Effector memory CD4-positive, alpha-beta T cell (primary cell): ENCODE data around the gene ZDHHC14.
"Not testable (repeated sequence)": the region's sequence is repeated elsewhere in the genome, so short reads cannot be mapped to it uniquely, and the experiment has no call there.

Experiments used
- DNase-seq, 3 donors: peaks; one replicate each; pipeline ENCODE4 v3.0.0-alpha.2; 2020
- H3K27ac ChIP-seq: 2 replicates; pipeline ENCODE4 v1.7.0; 2013; ENCODE audit warnings: mild to moderate bottlenecking, low read length, moderate library complexity; ENCODE audit not compliant: insufficient read depth, poor library complexity, severe bottlenecking
- H3K27me3 ChIP-seq: replicated peaks from 2 replicates; pipeline ENCODE4 v1.7.0; 2013; ENCODE audit warnings: mild to moderate bottlenecking, low read length; ENCODE audit not compliant: insufficient read depth, control insufficient read depth, poor library complexity, severe bottlenecking
- H3K36me3 ChIP-seq: 2 replicates; pipeline ENCODE4 v1.7.0; 2013; ENCODE audit warnings: mild to moderate bottlenecking, low read length, moderate library complexity; ENCODE audit not compliant: control insufficient read depth, insufficient read depth
- H3K4me1 ChIP-seq: 2 replicates; pipeline ENCODE4 v1.7.0; 2013; ENCODE audit warnings: low read length, mild to moderate bottlenecking; ENCODE audit not compliant: control insufficient read depth, insufficient read depth, poor library complexity, severe bottlenecking
- H3K4me3 ChIP-seq: 2 replicates; pipeline ENCODE4 v1.7.0; 2013; ENCODE audit warnings: low read length, low read depth, mild to moderate bottlenecking; ENCODE audit not compliant: insufficient read depth, poor library complexity, severe bottlenecking
- H3K9me3 ChIP-seq: 2 replicates; pipeline ENCODE4 v1.7.0; 2013; ENCODE audit warnings: mild to moderate bottlenecking, low read length, moderate library complexity; ENCODE audit not compliant: control insufficient read depth

ZDHHC14 gene

DNA sequence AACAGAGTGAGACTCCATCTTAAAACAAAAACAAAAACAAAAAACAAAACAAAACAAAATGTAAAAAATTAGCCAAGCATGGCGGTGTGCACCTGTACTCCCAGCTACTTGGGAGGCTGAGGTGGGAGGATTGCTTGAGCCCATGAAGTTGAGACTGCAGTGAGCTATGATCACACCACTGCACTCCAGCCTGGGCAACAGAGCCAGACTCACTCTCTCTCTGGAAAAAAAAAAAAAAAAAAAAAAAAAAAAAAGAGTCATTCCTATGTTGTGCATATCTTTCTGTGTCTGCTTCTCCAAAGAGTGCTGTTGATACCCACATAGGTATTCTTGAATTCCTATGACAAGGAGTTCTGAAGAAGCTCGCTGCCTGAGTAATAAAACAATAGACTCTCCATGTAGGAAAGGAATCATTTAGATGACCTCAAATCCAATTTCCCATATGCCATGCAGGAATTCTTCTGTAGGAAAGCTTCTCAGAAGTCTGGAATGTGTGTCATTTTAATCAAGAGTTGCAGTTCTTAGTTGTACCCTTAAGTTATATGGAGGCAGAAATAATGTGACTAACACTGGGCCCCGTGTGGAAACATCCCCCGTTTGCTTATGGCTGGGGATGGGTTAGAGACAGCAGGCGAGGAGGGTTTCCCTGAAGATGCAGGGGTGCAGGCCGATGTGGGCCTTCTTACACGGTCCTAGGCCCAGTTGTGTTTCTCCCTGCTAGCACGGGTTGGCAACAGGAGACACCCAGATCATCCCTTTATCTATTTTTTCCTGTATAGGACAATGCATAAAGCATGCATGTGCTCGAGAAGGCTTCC lies 79.4 kb downstream of the ZDHHC14 start:
- no peak overlapping the region for H3K4me3 ChIP-seq

GRCh38 chr6:157461000-157461915 lies 80.3 kb downstream of the ZDHHC14 start:
- no peak overlapping the region for H3K4me3 ChIP-seq
- DNase-seq, result no peak
- no peaks in the 10 kb centered on the region for H3K9me3 ChIP-seq

More for the DNA sequence above, 79.4 kb downstream of the ZDHHC14 start:
- no peaks in the 10 kb centered on the region for H3K9me3 ChIP-seq
- H3K27me3 ChIP-seq, result no peaks in the 10 kb centered on the region
- H3K4me1 ChIP-seq, result peaks cover 7% of the 10 kb centered on the region
- H3K36me3 ChIP-seq, result no peaks in the 10 kb centered on the region
- no peak for DNase-seq
- H3K27ac ChIP-seq, result no peak overlapping the region

DNA sequence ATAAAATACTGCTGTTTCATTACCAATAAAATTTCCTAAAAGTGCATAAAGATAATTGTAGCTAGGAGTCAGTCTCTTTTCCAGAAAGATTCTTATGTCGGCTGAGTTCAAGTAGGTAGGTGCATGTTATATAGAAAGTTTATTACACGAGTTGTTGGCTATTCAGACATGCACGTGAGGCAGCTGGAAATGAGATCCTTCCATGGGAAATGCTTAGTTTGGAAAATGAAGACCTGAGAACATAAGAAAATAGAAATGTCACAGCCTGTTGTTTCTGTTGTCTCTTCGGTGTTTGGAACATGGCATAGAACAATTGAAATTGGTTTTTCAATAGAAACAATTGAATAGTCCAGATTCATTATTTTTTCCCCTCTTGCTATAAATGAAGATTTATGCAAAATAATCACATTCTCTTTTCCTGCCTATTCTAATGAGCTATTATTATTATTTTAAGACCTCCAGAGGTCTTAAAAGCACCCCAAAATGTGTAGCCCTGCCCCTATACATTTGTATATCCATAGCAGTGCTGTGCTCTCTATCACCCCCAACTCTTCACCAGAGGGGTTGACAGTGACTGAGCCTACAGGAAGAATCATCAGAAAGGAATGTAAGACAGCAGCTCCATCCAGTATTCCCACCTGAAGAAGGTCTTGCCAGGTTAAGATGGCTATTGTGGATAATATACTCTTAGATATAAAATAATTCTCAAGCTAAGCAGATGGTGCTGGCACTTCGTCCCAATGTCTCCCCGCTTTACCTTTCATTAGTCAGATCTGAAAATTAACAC lies 82.2 kb downstream of the ZDHHC14 start:
- DNase-seq, result no peak
- no peaks in the 10 kb centered on the region for H3K27me3 ChIP-seq
- H3K27ac ChIP-seq, result no peak overlapping the region
- no peaks in the 10 kb centered on the region for H3K36me3 ChIP-seq
- H3K4me1 ChIP-seq, result peaks cover 7% of the 10 kb centered on the region
- no peak overlapping the region for H3K4me3 ChIP-seq
- H3K9me3 ChIP-seq, result no peaks in the 10 kb centered on the region

More at GRCh38 chr6:157461000-157461915, 80.3 kb downstream of the ZDHHC14 start:
- no peaks in the 10 kb centered on the region for H3K27me3 ChIP-seq
- H3K27ac ChIP-seq, result no peak overlapping the region
- peaks cover 7% of the 10 kb centered on the region for H3K4me1 ChIP-seq
- no peaks in the 10 kb centered on the region for H3K36me3 ChIP-seq

GRCh38 chr6:157463743-157464135 lies 82.7 kb downstream of the ZDHHC14 start:
- not testable (repeated sequence) for H3K4me1 ChIP-seq, DNase-seq, H3K27ac ChIP-seq, H3K4me3 ChIP-seq, H3K36me3 ChIP-seq, H3K27me3 ChIP-seq, H3K9me3 ChIP-seq

DNA sequence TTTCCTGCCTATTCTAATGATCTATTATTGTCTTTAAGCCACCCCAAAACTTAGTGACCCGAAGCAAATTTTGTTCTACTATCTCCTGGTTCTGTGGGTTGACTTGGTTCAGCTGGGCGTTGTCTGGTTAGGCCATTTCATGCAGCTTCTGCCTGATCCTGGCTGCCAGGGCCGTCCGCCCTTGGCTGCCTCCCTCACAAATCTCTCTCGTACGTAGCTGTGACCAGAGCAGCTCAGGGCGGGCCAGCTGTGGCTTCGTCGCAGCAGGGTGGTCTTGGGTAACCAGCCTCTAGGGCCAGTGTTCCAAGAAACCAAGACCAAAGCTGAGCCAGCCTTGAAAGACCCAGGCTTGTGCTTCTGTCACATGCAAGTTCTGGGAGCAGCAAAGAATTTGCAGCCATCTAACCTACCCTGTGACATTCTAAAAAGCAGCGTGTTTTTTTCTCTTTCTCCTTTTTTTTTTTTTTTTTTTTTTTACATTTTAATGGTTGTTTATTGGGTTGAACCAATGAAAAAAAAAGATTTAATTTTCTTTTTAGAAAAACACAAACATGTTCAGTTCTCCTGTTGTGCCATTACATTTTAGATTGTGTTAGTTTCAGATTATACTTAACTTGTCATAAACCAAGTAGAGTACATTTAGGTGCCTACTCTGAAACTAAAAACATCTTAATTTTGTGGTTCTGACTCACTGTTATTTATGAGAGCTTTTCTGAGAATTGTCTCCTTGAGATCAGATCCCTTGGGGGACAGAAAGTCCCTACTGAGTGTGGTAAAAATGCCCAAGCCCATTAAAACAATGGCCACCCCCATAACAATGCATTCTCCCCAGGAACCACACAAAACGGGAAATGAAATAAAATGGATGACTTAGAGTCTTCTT lies 83.9 kb downstream of the ZDHHC14 start:
- H3K4me3 ChIP-seq, result no peak overlapping the region
- H3K36me3 ChIP-seq, result no peaks in the 10 kb centered on the region
- H3K27ac ChIP-seq, result no peak overlapping the region
- H3K27me3 ChIP-seq, result no peaks in the 10 kb centered on the region
- H3K9me3 ChIP-seq, result no peaks in the 10 kb centered on the region
- no peak for DNase-seq
- peaks cover 7% of the 10 kb centered on the region for H3K4me1 ChIP-seq

DNA sequence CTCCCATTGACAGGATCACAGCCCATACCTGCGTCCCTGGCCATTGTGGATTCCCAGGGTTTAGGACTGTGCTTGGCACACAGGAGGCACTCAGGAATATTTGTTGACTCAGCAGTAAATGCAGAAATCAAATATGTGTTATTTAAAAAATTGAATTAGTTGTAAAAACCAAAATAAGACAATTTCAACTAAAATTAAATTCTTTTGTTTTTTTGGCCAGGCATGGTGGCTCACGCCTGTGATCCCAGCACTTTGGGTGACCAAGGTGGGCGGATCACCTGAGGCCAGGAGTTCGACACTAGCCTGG lies 85.3 kb downstream of the ZDHHC14 start:
- H3K27ac ChIP-seq, result no peak overlapping the region
- H3K4me1 ChIP-seq, result no peaks in the 10 kb centered on the region
- H3K27me3 ChIP-seq, result no peaks in the 10 kb centered on the region
- no peaks in the 10 kb centered on the region for H3K9me3 ChIP-seq
- H3K36me3 ChIP-seq, result no peaks in the 10 kb centered on the region
- no peak for DNase-seq
- H3K4me3 ChIP-seq, result no peak overlapping the region

GRCh38 chr6:157467339-157467738 lies 86.3 kb downstream of the ZDHHC14 start:
- H3K4me1 ChIP-seq, DNase-seq, H3K4me3 ChIP-seq, H3K36me3 ChIP-seq, H3K27ac ChIP-seq, H3K9me3 ChIP-seq, H3K27me3 ChIP-seq: not testable (repeated sequence)

GRCh38 chr6:157468054-157468453 lies 87.1 kb downstream of the ZDHHC14 start:
- Histone ChIP-seq H3K27me3 (no peaks in the 10 kb centered on the region), H3K9me3 (no peaks in the 10 kb centered on the region), H3K27ac (no peak overlapping the region), H3K36me3 (no peaks in the 10 kb centered on the region), H3K4me1 (no peaks in the 10 kb centered on the region), H3K4me3 (no peak overlapping the region)
- DNase-seq, result no peak

GRCh38 chr6:157468574-157468973 lies 87.6 kb downstream of the ZDHHC14 start:
- no peaks in the 10 kb centered on the region for H3K27me3 ChIP-seq
- DNase-seq, result no peak
- H3K4me1 ChIP-seq, result no peaks in the 10 kb centered on the region
- H3K36me3 ChIP-seq, result no peaks in the 10 kb centered on the region
- H3K4me3 ChIP-seq, result no peak overlapping the region
- no peaks in the 10 kb centered on the region for H3K9me3 ChIP-seq
- no peak overlapping the region for H3K27ac ChIP-seq
